ENCODE measurements around the gene CUZD1. TPM values are rescaled to one million over a fixed set of nuclear protein-coding genes. Genes with fewer than 3 reads are reported as not detected.

Gene CUZD1, protein sequence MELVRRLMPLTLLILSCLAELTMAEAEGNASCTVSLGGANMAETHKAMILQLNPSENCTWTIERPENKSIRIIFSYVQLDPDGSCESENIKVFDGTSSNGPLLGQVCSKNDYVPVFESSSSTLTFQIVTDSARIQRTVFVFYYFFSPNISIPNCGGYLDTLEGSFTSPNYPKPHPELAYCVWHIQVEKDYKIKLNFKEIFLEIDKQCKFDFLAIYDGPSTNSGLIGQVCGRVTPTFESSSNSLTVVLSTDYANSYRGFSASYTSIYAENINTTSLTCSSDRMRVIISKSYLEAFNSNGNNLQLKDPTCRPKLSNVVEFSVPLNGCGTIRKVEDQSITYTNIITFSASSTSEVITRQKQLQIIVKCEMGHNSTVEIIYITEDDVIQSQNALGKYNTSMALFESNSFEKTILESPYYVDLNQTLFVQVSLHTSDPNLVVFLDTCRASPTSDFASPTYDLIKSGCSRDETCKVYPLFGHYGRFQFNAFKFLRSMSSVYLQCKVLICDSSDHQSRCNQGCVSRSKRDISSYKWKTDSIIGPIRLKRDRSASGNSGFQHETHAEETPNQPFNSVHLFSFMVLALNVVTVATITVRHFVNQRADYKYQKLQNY
- 2.8 TPM for total RNA-seq

DNA sequence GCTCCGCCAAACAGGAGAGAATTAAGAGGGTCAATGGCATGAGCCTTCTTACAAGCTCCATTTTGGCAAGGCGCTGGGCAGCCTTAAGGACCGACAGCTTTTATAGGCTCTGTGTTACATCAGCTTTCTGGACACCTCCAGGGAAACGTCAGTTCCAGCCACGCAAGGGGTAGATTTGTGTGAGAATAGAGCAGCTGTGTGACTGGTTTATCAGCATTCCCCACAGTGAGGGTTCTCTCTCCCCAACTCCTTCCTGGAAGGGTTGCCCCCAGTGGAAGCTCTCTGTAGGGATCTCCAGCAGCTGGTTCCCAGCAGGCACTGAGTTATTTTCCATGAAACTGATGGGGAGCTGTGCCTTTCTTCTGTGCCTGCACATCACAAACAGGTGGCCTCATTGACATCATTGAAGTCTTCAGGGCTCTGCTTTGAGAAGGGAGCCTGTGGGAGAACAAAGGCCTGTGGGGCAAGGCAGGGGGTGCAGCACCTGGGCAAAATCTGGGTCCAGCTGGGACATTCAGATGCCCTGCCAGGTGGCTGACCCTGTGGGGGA, at the start of gene CUZD1:
TSS of gene CUZD1 (minus strand) at position 75 of the 550 bp plus-strand sequence. CDS start at position 61, 14 bp downstream.

DNA sequence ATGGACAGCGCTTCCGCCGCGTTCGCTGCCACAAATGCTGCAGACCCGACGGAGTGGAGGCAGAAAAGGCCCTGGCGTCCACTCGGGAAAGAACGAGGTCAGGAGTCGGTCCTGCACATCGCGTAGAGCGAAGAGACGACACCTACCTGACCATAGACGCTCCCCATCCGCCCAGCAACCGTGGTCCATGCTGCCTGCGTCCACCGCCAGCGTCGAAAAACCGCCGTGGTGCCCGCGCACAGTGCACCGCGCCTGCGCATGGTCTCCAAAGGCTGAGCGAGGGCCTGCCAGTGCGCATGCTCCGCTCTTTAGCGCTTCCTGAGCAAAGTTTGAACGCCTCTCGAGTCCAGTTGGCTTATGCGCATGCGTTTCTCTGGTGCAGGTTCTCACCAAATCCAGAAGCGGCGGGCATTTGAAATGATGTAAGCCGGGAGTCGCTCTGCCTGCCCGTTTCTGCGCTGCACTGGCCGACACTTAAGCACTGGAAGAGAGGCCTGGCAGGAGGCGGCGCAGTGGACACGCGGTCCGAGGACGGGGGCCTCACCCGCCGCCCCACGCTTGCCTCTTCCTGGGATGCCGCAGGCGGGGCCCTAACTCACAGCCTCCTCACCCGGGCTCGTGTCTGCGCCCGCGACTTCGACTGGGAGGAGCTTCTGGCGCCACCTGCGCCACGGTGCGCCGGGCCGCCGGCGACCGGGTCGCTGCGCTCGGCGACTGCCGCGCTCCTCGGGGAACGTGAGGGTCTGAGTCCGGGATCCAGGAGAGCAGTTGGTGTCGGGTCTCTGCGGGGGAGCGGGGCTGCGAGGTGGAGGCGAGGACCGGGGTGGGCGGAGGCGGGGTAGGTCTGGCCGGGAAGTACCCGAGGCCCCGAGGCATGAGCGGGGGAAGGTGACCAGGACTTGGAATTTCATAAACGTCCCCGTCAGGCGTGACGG, 33.9 kb upstream of the CUZD1 start, which contains the start of gene FAM24B:
TSS of gene FAM24B (minus strand) at position 243 of the 935 bp plus-strand sequence. CDS start 29,066 bp downstream, outside the sequence.

Other genes with a start within 250 kb of the CUZD1 start
- gene C10orf120, start 146.0 kb downstream of the CUZD1 start, total RNA-seq, result not detected
- gene FAM24B, start 33.7 kb upstream of the CUZD1 start, total RNA-seq, result 18.8 TPM
- gene FAM24A, start 64.8 kb upstream of the CUZD1 start, total RNA-seq, result not detected
- 25.7 TPM for gene C10orf88, start 108.4 kb upstream of the CUZD1 start, total RNA-seq
- 13.5 TPM for gene PSTK, start 134.5 kb upstream of the CUZD1 start, total RNA-seq
- 17.2 TPM for gene IKZF5, start 162.9 kb upstream of the CUZD1 start, total RNA-seq
- gene ACADSB, start 163.1 kb upstream of the CUZD1 start, total RNA-seq, result 13.1 TPM